CD4-positive, alpha-beta T cell treated with Interleukin-4 for 4 hours (primary cell): ENCODE results near the gene EML1.

ENCODE experiments used
- DNase-seq: peaks from one replicate; pipeline ENCODE4 v3.0.0-alpha.2; 2020

Gene EML1

DNA sequence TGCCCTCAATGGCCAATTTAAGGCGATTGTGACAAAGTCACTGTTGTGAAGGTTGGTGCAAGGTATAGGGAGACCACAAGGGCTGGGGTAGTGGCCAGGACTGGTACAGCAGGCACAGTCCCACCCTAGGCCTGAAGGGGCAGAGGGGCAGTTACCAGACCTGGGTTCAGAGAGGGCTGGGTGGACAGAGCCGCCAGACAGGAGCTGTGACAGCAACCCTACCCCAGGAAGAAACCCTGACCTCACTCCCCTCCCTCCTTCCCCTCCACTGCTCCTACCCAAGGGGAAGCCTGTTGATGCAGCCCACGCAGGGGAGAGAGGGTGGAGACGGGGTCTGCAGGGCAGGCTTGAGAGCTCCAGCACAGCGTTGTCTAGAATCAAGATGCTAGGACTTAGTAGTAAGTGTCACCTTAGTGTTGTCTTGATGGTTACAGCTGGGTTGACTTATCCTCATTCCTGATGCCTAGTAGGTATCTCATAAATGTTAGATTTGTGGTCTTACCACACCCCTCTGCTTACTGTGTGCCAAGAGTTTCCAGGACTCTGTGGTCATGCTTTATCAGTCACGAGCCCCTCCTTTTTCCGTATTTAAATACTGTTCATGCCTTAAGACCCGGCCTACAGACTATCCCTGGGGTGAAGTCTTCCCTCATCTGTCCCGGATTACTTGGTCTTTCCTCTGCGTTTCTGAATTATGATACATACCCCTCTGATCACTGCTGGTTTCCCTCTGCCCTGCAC is 14.4 kb downstream of the EML1 start:
- DNase-seq = no peak

DNA sequence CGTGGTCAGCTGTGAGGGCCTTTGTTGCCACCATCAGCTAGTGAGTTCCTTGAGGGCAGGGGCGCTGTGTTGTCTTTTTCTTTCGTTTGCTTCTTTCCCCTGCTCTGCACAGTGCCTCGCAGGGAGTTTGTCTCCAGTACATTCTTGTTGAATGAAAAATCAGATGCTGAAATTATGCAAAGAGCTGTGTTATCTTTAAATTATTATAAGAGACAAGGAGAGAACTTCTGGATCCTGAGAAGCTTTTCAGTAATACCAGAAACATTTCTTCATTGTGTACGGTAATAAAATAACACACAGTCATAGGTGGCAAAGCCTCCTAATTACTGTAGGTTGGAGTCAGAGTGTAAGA is 14.9 kb downstream of the EML1 start:
- no peak for DNase-seq

DNA sequence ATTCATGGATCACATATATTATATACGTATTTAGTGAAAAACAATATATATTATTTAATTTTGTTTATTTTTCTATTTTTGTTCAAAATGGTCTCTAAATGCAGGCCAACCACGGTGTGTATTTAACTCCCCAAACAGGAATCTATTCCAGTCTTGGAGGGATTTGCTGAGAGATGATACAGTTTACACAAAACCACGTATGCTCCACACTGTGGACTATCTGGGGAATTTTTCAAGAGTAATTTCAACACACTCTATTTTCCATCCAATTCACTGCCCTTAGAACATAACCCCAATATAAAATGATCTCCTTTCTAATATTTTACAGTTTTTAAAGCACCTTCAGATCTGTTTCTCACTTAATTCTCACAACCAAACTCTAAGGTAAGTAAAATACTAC is 15.3 kb downstream of the EML1 start:
- no peak for DNase-seq

DNA sequence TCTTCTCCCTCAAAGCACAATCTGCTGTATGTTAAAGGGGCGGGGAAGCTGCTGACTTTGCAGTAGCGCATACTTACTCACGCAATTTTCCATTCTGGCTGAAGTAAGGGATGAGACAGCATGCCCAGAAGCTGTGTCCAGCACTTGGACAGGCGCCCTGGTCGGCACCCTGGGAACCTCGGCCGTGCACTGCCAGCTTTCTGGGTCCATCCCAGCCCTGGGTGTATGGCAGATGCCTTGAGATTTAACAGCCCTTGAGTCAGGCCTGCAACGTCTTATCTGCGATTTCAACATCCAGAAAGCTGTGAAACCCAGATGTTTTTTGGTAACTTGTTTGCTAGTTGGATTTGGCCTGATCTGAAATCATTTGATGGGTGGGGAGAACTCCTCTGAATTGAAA is 16.1 kb downstream of the EML1 start:
- no peak for DNase-seq

DNA sequence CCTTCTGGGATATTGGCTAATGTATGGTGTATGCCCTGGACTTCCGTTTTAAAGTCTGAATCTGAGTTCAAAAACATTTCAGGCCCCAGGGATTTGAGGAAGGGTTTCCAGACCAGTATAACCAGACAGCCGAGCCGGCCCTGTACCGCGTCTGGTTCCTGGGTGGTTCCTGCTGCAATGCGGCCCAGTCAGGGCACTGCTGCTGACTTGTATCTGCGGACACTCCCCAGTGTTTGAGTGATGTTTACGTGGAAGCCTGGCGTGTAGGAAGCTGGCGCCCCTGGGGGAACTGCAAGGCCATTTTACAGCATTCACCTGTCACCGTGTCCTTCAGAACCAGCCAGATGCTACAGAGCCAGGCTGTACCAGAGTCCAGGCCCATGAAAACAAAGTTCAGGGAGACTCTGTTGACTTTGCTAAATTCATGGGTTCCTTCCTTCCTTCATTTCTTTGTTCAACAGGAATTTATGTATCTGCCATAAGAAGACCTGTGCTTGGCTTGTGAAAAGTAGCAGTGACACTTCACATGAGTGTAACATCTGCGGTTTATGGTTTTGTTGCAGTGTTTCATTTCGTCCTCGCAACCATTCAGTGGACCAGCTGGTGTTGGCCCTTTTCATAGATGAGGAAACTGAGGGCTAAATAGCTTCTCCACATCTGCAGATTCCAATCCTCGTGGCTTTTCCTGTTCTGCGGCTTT is 16.8 kb downstream of the EML1 start:
- no peak for DNase-seq

DNA sequence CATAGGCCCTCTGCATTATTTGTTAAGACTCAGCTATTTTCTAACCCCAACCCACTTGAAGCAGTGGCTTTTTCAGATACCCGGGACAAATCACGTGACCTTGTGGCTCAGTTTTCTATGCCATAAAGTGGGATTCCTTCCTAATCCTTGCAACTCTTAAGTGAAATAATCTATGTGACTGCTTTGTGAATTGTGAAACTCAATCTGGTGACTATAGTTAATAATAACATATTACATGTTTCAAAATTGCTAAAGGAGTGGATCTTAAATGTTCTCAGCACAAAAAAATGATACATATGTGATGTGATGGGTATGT is 17.3 kb downstream of the EML1 start:
- no peak for DNase-seq

DNA sequence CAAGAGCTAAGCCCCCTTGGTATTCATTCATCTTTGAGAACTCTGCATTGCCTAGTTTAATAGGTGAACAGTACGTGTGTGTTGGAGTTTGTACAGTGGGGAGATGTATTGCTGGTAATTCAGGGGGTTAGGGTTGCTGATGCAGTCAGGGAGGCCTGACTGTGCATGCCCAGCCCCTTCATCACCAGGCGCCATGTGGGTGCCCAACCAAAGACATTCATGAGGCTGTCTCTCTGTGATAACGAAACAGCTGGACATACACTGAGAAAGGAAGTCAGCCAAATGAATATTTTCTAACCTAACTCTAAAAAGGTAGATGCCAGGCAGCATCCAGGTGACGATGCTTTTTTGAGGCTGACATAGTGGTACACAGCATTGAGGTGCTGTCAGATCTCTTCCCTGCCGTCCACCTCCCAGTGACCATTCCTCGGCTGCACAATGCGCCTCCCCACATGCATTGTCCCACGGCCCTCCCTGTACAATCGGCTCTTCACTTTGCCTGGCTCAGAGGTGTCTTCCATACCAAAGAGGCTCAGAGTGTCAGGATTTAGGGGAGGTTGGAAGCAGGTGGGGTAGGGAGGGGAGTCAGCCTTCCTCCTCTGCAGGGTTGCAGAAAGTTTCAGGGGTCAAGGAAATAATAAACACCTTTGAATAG is 19.0 kb downstream of the EML1 start:
- DNase-seq = no peak

DNA sequence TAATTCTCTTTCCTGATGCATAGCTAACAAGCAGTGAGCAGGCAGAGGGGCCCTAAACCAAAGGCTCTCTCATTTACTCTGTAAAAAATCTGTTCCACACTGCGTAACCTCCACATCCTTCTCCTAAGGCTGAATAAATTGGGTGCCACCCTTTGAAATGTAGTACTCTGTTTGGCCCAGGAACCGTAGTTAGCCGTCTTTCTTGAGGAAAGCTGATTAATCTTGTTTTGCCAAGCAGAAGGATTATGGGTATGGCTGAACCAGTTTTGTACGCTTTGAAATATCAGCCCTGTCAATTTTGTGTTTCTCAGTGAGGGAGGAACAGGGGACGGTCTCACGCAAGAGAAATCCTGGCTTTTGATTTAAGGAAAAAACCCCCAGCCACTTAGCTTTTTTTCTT is 19.7 kb downstream of the EML1 start:
- no peak for DNase-seq

DNA sequence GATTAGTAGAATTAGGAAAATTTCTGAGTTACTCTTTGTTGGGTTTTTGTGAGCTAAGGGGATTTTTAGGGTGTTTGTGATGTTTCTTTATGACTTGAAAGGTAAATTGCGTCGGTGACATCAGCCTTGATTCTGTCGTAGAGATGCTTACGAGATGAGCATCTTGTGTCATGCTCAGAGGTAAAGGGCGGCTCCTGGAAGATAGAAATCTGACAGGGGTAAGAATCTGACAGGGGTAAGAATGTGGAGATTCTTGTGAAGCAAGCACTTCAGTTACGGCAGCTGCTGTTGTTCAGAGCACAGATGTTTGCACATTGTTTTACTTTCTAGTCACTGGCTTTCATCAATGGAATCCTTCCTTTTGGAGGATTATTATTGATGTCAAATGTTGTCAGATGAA is 22.5 kb downstream of the EML1 start:
- DNase-seq = no peak

DNA sequence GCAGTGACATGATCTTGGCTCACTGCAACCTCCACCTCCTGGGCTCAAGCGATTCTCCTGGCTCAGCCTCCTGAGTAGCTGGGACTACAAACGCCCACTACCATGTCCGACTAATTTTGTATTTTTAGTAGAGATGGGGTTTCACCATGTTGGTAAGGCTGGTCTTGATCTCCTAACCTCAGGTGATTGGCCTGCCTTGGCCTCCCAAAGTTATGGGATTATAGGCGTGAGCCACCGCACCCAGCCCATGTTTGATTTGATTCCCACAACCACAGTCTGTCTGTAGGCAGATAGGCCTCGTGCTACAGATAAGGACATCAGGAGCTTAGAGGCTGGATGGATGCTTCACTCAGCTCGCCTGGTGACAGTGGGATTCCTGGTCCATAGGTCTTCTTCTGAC is 23.0 kb downstream of the EML1 start:
- no peak for DNase-seq

DNA sequence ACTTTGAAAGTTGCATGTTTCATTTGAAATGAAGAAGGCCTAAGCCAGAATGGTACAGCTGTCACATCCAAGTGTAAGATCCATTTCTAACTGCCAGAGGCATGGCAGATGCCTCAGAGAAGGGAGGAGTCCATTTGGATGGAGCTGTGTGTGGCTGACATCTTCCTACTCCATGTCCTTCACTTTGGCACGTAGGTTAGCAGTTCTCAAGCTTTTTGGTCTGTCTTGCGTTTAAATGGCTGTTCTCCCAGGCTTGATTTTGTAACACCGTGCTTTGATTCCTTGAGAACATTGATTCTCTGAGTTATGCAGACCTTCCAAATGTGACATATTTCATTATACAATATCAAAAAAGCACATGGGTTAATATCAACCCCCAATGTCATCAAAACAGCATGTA is 23.4 kb downstream of the EML1 start:
- DNase-seq = no peak

DNA sequence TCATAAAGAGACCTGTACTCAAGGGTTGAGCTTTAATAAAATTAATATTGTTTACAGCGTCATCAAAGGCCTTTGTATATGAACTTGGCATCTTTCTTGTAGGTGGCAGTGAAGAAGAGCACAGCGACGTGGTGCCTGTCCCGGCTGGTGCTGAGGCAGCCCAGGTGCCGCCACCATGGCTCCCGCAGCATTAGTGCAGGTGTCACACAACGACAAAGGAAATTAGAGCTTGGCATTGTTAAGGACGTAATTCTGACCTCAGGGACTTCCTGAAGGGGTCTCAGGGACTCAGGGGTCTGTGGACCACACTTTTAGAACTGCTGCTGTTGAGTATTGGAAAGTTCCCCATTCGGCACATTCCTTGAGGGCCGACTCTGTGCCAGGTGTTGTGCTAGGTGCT is 24.1 kb downstream of the EML1 start:
- no peak for DNase-seq

DNA sequence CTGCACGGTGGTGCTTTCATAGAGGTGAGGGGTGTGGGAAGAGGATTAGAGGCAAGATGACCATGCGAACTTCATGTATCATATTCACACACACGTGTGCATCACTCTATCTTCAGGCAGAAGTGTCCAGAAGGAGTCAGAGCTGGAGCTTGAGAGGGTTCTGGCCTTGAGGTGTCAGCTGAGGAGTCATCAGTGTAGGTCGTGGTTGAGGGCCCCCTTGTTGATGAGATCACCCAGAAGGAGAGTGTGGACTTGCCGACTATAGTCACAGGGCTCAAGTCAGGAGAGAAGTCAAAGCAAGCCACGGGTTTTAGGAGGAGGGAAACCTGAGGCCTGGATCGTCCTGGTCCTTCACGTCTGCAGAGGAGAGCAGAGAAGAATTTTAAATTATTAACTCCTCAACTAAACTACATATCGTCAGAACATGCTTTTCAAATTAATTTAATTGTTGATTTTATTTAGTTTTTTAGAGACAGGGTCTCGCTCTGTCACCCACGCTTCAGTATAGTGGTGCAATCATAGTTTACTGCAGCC is 25.4 kb downstream of the EML1 start:
- DNase-seq = no peak

DNA sequence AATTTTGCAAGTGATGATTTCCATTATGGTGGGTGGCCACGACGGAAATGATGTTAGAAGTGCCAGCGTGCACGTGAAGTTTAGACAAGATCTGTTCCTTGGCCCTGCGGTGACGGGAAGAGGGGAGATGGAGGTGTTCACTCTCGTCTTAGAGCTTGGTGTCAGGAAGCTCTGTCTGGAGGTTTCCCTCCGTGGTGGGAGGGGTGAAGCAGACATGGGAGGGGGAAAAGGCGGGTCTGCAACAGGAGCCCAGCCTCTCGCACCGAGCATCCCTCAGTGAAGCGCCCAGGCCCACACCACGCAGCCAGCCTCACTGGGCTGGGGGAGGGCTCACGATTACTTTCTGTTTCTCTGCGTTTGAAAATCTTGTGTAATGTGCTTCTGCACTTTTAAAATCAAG is 26.3 kb downstream of the EML1 start:
- no peak for DNase-seq

DNA sequence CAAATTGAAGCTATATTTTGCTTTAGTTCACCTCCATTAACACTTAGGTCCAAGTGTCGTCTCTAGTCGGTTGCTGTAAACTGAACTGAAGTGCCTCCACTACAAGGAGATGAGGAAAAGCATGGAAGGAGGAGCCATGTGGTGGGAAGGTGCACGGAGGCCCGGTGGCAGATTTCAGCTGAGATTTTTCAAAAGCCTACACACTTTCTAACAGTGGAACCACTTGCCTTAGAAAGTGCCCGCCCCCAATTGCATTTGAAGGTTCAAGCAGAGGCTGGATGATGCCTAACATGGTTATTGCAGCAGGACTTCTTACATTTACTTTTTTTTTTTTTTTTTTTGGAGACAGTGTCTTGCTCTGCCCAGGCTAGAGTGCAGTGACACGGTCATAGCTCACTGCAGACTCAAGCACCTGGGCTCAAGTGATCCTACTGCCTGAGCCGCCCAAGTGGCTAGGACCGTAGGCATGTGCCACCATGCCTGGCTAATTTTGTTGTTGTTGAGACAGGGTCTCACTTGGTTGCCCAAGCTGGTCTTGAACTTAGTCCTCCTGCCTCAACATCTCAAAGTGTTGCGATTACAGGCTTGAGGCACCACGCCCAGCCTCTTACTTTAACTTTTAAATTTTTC is 27.6 kb downstream of the EML1 start:
- DNase-seq = no peak

DNA sequence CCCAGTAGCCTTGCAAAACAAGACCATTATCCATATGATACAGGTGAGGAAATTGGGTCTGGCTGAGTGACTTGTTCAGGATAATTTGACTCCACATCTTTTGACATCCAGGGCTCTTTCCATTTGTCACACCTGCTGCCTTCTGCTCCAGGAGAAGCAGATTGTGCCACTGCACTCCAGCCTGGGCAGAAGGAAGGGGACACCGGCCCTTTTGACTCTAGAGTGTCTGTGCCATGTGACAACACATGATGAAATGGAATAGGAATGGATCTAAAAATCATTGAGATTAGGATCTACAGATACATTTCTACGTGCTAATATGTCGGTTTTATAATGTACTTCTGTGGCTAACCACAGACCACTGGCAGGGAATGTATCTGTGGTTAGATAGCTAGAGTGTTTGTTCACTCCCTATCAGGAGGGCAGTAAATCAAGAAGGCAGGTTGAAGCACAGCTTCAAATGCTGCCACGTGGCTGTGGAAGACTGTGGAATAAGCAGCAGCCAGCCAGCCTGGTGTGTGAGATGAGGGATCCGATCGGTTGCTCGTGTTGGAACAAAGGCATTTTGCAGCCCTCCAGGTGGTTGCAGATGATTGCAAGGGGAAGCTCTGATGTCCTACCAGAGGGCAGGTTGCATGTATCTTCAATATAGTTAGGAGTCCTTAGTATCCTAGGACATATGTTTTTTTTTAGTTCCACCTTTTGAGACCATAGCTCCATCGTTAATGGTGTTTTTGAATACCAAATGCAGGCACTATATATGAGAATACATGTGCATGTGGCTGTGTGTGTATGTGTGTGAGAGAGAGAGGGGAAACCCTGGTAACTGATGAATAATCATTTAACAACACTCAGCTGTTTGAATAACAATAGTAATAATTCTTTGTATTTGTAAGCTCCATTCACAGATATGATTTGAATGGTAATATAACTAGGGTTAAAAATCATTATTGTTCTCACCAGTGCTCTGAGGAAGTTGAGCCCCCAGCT is 28.6 kb downstream of the EML1 start:
- peak; percentile 10 for DNase-seq

DNA sequence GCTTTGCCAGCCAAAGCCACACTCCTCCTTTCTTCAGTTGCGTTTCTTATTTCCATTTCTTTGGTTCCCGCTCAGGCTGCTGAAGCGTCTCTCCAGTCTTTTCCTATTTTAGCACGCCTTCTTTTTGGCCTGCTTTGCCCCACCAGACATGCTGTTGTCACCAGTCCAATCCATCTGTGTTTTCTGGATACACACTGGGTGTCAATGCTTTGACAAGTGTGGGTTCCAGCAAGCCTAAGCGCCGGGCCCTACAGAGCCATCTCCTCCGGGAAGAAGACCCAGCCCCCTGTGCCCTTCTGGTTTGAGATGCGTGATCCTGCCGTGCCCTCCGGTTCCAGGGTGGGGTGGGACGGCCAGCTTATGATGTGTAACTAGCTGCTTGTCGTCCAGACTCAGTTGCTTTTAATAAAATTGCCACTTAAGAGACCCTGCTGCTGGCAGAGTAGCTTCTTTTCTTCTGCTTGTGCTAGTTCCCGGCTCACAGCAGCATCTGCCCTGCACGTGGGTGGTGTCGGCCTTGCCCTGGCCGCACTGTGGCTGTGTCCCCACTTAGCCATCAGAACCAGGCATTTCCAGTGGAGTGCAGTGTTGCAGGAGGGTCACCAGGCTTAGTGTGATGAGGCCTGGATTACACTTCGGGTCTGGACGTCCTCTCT is 29.7 kb downstream of the EML1 start:
- DNase-seq = no peak

DNA sequence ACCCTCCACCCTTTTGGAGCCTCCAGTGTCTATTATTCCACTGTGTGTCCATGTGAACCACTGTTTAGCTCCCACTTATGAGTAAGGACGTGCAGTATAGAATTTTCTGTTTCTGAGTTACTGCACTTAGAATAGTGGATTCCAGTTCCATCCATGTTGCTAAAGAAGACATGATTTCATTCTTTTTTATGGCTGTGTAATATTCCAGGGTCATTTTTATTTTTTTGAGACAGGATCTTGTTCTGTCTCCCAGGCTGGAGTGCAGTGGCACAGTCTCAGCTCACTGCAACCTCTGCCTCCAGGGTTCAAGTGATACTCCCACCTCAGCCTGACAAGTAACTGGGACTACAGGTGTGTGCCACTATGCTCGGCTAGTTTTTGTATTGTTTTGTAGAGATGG is 31.6 kb downstream of the EML1 start:
- no peak for DNase-seq

DNA sequence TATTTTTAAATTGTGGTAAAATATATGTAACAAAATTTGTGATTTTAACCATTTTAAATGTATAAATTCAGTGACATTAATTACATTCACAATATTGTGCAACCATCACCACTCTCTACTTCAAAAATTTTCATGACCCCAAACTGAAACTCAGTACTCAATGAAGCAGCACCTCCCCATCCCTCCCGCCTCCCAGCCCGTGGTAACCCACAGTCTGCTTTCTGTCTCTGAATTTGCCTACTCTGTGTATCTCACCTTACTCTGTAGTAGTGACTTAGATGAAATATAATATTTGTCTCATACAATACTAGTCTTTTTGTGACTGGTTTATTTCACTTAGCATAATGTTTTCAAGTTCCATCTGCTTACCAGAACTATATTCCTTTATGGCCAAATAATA is 36.2 kb downstream of the EML1 start:
- DNase-seq = no peak

DNA sequence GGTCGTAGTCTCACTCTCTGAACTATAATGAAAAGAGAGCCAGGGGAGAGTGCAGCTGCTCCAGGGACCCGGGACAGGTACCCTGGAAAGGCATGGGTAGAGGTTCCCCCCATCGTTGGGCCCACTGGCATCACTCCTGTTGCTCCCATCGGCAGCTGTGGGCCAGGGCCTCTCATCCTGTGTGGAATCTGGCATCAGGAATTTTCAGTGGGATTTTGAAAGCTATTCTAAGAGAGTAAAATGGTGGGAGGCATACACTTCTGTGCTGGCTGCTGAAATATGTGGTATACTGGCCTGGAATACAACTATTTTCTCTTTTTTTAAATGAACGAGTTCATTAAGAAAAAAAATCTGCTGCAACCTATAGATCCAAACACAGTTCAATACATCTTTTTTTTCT is 38.1 kb downstream of the EML1 start:
- no peak for DNase-seq

DNA sequence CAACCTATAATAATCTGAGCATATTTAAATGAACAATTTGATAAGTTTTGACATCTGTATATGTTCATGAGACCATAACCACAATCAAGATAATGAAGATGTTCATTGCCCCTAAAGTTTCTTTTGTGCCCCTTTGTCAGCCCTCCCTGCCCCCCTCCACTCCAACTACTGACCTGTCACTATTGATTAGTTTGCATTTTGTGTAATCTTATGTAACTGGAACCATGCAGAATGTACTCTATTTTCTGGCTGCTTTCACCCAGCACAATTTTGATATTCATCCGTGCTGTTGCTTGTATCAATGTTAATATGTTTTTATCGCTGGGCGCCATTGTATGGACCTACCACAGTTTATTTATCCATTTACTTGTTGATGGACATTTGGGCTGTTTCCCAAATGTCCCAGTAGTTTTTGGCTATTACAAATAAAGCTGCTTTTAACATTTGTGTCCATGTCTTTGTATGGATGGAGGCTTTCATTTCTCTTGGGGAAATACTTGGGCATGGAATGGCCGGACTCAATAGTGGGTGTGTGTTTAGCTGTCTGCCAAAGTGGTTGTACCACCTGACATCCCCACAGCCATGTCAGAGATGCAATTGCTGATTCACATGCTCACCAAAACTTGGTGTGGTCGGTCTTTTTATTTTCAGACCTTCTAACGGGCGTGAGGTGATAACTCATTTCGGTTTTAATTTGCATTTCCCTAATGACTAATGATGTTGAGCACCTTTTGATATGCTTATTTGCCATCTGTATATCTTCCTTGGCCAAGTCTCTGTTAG is 38.9 kb downstream of the EML1 start:
- DNase-seq = no peak
